MM.1S (cell line): Measurements from ENCODE around the gene TTF2.

ENCODE experiments used
- EZH2phosphoT487 ChIP-seq: fragments of 300-600 bp; sonication (generic); IDR thresholded peaks from 2 replicates; pipeline ENCODE4 v1.6.1; 2018; ENCODE audit warnings: antibody characterized with exemption, low read length
- TF ChIP-seq, protein P1 (sequence below): fragments of 300-600 bp; sonication (generic); IDR thresholded peaks from 2 replicates; pipeline ENCODE4 v1.5.1; 2016; ENCODE audit warnings: antibody characterized with exemption, low read length, mixed read lengths

DNA sequence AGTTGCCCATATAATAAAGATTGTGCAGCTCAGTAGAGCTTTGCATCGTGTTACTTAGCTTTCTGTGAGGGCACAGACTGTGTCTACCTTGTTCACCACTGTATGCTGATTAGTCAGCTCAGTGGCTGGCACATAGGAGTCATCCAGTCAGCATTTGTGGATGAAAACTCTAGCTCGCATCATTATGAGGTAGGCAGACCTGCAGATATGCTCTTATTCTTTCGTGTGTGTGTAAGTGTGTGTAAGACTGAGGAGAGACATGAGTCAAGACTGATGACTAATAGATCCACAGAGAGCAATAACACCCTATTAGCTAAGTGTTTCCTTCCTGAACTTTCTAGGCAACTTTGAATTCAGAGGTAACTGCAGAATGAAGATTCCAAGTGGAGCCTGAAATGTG lies 17.1 kb downstream of the TTF2 start:
- TF ChIP-seq, protein P1, sequence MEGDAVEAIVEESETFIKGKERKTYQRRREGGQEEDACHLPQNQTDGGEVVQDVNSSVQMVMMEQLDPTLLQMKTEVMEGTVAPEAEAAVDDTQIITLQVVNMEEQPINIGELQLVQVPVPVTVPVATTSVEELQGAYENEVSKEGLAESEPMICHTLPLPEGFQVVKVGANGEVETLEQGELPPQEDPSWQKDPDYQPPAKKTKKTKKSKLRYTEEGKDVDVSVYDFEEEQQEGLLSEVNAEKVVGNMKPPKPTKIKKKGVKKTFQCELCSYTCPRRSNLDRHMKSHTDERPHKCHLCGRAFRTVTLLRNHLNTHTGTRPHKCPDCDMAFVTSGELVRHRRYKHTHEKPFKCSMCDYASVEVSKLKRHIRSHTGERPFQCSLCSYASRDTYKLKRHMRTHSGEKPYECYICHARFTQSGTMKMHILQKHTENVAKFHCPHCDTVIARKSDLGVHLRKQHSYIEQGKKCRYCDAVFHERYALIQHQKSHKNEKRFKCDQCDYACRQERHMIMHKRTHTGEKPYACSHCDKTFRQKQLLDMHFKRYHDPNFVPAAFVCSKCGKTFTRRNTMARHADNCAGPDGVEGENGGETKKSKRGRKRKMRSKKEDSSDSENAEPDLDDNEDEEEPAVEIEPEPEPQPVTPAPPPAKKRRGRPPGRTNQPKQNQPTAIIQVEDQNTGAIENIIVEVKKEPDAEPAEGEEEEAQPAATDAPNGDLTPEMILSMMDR: no peak
- TF ChIP-seq EZH2phosphoT487: no peak
